A673 (cell line): ENCODE results near the gene RSRC1. TPM values are rescaled to one million over a fixed set of nuclear protein-coding genes. Genes with fewer than 3 reads are reported as not detected.
"Not testable (repeated sequence)": the region's sequence is repeated elsewhere in the genome, so short reads cannot be mapped to it uniquely, and the experiment has no call there.

Source experiments
- BruUV-seq: library from RNA; stranded (reverse); fragments of 400-500 nt; replicated peaks from 2 replicates; lab custom pipeline; 2021; lab: Mats Ljungman, UMichigan
- CTCF ChIA-PET: fragments of 300-600 bp; sonication (Branson Sonifier 250); formaldehyde crosslinking; loops from one replicate; lab custom pipeline; 2022; ENCODE audit warnings: antibody characterized with exemption; lab: Charles Lee
- POLR2A ChIA-PET: fragments of 300-600 bp; sonication (Branson Sonifier 250); formaldehyde crosslinking; loops from one replicate; lab custom pipeline; 2022; ENCODE audit warnings: antibody characterized with exemption; ENCODE audit not compliant: low non-redundant PET; lab: Charles Lee
- DNase-seq: peaks from one replicate; pipeline ENCODE4 v3.0.0-alpha.2; 2015; ENCODE audit warnings: low spot score
- H3K27ac ChIP-seq: fragments of 200-600 bp; sonication (generic); 2 replicates; pipeline ENCODE4 v1.5.1; 2016; ENCODE audit warnings: mixed run types, low read depth, mild to moderate bottlenecking, mixed read lengths, antibody characterized with exemption, low read length; ENCODE audit not compliant: poor library complexity, severe bottlenecking
- H3K27me3 ChIP-seq: fragments of 200-600 bp; sonication (generic); replicated peaks from 2 replicates; pipeline ENCODE4 v1.6.1; 2017; ENCODE audit warnings: mixed run types, low read depth, mild to moderate bottlenecking, mixed read lengths, antibody characterized with exemption, low read length; ENCODE audit not compliant: insufficient read depth, poor library complexity
- H3K36me3 ChIP-seq: fragments of 200-600 bp; sonication (generic); 2 replicates; pipeline ENCODE4 v1.6.1; 2016; ENCODE audit warnings: mixed run types, mild to moderate bottlenecking, mixed read lengths, antibody characterized with exemption, low read length; ENCODE audit not compliant: insufficient read depth, poor library complexity, severe bottlenecking
- H3K4me1 ChIP-seq: fragments of 200-600 bp; sonication (generic); 2 replicates; pipeline ENCODE4 v1.6.1; 2017; ENCODE audit warnings: mixed run types, mild to moderate bottlenecking, mixed read lengths, antibody characterized with exemption, low read length; ENCODE audit not compliant: insufficient read depth, poor library complexity, severe bottlenecking
- H3K4me3 ChIP-seq: fragments of 200-600 bp; sonication (generic); 2 replicates; pipeline ENCODE4 v1.5.1; 2016; ENCODE audit warnings: low read depth, mixed run types, mild to moderate bottlenecking, mixed read lengths, low read length; ENCODE audit not compliant: poor library complexity, severe bottlenecking
- H3K9me3 ChIP-seq: fragments of 200-600 bp; sonication (generic); 2 replicates; pipeline ENCODE4 v1.6.1; 2016; ENCODE audit warnings: mixed run types, low read depth, mild to moderate bottlenecking, mixed read lengths, antibody characterized with exemption, low read length; ENCODE audit not compliant: poor library complexity, severe bottlenecking
- CTCF ChIP-seq: fragments of 300-800, 200-600 bp; sonication (generic); conservative IDR thresholded peaks from 2 replicates; pipeline ENCODE4 v1.5.1; 2017; ENCODE audit warnings: low read depth, mild to moderate bottlenecking, antibody characterized with exemption, low read length, moderate library complexity, mixed read lengths
- EZH2 ChIP-seq: fragments of 200-600 bp; sonication (generic); IDR thresholded peaks from 2 replicates; pipeline ENCODE4 v1.6.1; 2017; ENCODE audit warnings: borderline replicate concordance, low read depth, mild to moderate bottlenecking, mixed read lengths, antibody characterized with exemption, low read length; ENCODE audit not compliant: poor library complexity, severe bottlenecking
- intact Hi-C: fragments of 100-400 bp; cut with micrococcal nuclease; formaldehyde crosslinking; loops from one replicate; pipeline ENCODE4 v1.10.0; 2022; ENCODE audit not compliant: unreplicated experiment
- total RNA-seq: library from RNA; stranded (reverse); gene quantifications from 2 replicates; pipeline ENCODE4 v1.2.3, GENCODE V29; 2021

Gene RSRC1
- total RNA-seq, 1 experiment from 2014 or later: 59.4 TPM

- peak; percentile 48 for DNase-seq
- Histone ChIP-seq H3K27me3 (no peaks in the 10 kb centered on the region), H3K4me1 (no peaks in the 10 kb centered on the region), H3K9me3 (no peaks in the 10 kb centered on the region), H3K27ac (no peak overlapping the region), H3K36me3 (no peaks in the 10 kb centered on the region), H3K4me3 (no peak overlapping the region)
- ChIA-PET POLR2A (interaction anchor here (0.5 kb wide), 1 partner anchor 463 kb away, joined by 3 read pairs; no protein-coding TSS in a partner anchor), CTCF (interaction anchor here (0.6 kb wide), 1 partner anchor 131 kb away, joined by 5 read pairs; no protein-coding TSS in a partner anchor)
- TF ChIP-seq EZH2: no peak
- no peak for TF ChIP-seq CTCF
- BruUV-seq: no TSS peak
- intact Hi-C loops: no loop called here
These were observed 221.0 kb downstream of the RSRC1 start for GRCh38 chr3:158330870-158331269.

- no peak overlapping the region for H3K4me3 ChIP-seq
- POLR2A ChIA-PET: no interaction called here
- intact Hi-C loops: no loop called here
- no peak for TF ChIP-seq EZH2
- no peaks in the 10 kb centered on the region for H3K9me3 ChIP-seq
- no peaks in the 10 kb centered on the region for H3K36me3 ChIP-seq
- no peak overlapping the region for H3K27ac ChIP-seq
- no peaks in the 10 kb centered on the region for H3K4me1 ChIP-seq
- no peaks in the 10 kb centered on the region for H3K27me3 ChIP-seq
- DNase-seq: no peak
- CTCF ChIA-PET: no interaction called here
- BruUV-seq: no TSS peak
These were observed 223.8 kb downstream of the RSRC1 start for GRCh38 chr3:158333736-158334135.

- Histone ChIP-seq H3K27me3 (no peaks in the 10 kb centered on the region), H3K36me3 (no peaks in the 10 kb centered on the region), H3K27ac (no peak overlapping the region), H3K4me1 (peaks cover 8% of the 10 kb centered on the region), H3K9me3 (no peaks in the 10 kb centered on the region), H3K4me3 (no peak overlapping the region)
- no TSS peak for BruUV-seq
- intact Hi-C loops: no loop called here
- no peak for DNase-seq
- POLR2A ChIA-PET: no interaction called here
- CTCF ChIA-PET: no interaction called here
- TF ChIP-seq CTCF: no peak
These were observed 227.2 kb downstream of the RSRC1 start for GRCh38 chr3:158337110-158337509.

GRCh38 chr3:158339638-158340037 is 229.7 kb downstream of the RSRC1 start:
- CTCF ChIA-PET: interaction anchor here (0.6 kb wide), 1 partner anchor 234 kb away, joined by 3 read pairs; no protein-coding TSS in a partner anchor
- Histone ChIP-seq H3K27me3 (no peaks in the 10 kb centered on the region), H3K4me1 (peaks cover 8% of the 10 kb centered on the region), H3K4me3 (no peak overlapping the region), H3K9me3 (no peaks in the 10 kb centered on the region), H3K36me3 (no peaks in the 10 kb centered on the region), H3K27ac (peak overlapping the region; percentile 9)
- intact Hi-C loops: no loop called here
- POLR2A ChIA-PET: no interaction called here
- BruUV-seq: no TSS peak
- TF ChIP-seq CTCF (no peak), EZH2 (no peak)
- DNase-seq: peak; percentile 40

GRCh38 chr3:158340951-158341350 is 231.1 kb downstream of the RSRC1 start:
- H3K4me1 ChIP-seq, H3K36me3 ChIP-seq, intact Hi-C loops, POLR2A ChIA-PET, H3K27ac ChIP-seq, BruUV-seq, H3K27me3 ChIP-seq, H3K9me3 ChIP-seq, CTCF ChIA-PET, H3K4me3 ChIP-seq, DNase-seq: not testable (repeated sequence)
